GM19025 (cell line): ENCODE measurements around the gene TPPP.

Source experiments
- ATAC-seq: cut with Tn5 transposase; IDR thresholded peaks from one replicate; pipeline ENCODE4 v1.9.1; 2021; ENCODE audit warnings: mild to moderate bottlenecking, low read depth, moderate library complexity; ENCODE audit not compliant: unreplicated experiment

Gene TPPP

DNA sequence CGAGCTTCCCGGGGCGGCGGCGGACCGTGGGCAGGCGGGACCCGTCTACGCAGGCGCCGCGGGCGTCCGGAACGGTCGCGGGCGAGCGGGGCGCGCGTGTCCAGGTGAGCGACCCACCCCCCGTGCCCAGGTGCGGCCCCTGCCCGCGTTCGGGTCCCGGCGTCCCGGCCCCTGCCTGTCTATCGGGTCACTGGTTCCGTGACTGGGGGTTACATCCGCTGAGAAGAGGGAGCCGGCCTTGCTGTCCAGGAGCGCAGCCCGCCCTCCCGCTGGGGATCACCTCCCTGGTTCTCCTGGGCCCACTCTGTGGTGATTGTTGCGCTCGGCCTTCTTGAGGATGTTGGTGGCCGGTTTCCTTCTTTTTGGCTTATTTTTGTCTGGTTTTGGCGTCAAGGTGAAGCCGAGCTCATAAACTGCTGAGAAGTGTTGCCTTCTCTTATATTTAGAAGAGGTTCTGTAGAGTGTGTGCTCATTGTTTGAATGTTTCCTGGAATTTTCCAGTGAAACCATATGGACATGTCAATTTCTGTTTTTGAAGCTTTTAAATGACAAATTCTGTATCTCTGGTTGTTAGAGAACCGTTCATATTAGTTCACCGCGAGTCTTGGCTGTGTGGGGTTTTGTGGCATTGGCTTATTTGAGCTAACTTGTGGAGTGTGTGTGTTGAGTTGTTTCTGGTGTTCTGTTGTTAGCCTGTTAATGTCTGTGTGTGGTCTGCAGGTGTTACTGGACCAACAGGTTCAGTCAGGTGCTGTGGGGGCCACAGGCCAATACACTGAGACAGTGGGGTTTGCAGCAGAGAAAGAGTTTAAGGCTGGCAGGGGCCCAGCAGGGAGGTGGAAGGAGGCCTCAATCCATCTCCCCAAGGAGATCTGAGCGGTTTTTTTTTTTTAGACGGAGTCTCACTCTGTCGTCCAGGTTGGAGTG is 80.4 kb downstream of the TPPP start:
- peak; percentile 34 for ATAC-seq

DNA sequence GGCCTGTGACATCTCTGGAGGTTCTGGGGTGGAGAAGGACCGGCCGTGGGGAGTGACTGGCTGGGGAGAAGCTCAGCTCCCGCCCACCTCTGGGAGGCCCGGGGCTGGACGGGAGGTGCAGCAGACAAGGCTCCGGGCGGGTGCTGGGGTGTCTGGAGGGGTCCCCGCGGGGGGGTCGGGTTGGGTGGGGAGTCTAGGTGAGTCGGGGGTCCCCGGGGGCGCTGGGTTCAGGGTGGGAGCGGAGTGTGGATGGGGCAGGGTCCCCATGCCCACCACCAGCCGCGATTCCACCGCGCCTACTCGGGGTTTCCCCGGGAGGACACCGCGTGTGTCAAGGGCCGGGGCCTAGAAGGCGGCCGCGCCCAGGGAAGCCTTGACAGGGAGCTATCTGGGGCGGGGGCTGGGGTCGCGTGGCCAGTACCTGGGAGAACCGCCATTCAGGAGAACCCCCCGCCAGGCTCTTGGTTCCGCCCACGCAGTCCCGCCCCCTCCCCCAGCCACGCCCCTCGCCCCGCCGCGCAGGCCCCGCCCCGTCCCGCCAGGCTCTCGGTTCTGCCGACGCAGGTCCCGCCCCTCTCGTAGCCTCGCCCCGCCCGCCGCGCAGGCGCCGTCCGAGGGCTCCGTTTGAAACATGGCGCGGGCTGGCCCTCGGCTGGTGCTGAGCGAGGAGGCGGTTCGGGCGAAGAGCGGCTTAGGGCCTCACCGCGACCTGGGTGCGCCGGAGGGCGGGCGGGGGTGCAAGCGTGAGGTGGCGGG is 81.2 kb downstream of the TPPP start, which contains the start of gene CEP72:
Gene CEP72, plus strand, starts transcription at position 610 of the 756 bp plus-strand sequence. Its CDS starts 22 bp downstream, at position 632.
- peak; percentile 85 for ATAC-seq

DNA sequence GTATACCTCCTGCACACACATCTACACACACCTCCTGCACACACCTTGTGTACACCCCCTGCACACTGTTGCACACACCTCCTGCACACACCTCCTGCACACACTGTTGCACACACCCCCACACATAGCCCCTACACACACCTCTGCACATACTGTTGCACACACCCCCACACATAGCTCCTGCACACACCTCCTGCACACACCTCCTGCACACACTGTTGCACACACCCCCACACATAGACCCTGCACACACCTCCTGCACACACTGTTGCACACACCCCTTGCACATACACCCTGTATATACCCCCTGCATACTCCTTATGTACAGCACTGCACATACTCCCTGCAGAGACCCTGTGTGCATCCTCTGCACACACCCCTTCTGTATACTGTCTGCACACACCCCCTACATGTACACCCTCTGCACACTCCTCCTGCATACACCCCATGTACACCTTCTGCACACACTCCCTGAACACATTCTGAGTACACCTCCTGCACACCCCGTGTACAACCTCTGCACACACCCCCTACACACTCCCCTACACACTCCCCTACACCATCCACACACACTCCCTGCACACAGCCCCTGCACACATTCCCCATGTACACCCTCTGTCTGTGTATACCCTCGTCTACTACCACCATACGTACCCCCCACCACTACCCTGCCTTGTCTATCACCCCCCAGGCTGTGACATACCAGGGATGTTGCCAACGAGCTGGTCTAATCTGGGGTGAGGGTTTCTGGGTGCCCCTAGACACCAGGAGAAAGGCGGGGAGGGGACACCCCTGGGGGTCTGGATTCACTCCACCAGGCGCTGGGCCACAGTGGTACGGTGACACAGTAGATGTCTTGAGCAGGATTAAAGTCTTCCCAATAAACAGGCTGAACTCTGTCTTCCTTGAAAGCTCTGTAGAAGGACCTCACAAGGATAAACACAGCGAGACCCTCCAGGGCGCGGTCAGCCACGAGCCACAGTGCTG is 82.1 kb downstream of the TPPP start:
- ATAC-seq = no peak

DNA sequence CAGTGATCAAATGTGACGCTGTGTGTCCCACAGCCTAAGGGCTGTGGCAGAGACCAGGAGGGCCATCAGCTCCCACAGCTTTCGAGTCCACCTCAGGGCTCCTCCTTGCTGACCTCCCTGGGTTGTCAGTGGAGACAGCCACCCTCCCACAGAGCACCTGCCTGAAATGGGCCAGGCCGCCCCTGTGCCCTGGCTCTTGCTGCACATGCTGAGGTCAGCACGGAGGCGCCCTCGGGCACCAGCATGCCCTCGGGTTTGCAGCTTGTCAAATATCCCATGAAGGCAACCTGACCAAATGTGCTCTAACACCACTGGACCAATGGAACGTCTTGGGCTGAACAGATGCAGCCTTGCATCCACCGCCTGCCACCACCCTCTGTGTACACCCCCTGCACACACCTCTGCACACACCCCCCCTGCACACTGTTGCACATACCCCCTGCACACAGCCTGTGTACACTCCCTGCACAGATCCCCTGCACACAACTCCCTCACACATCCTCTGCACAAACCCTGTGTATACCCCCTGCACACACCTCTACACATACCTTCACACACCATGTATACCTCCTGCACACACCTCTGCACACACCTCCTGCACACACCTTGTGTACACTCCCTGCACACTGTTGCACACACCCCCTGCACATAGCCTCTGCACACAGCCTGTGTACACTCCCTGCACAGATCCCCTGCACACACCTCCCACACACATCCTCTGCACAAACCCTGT is 83.0 kb downstream of the TPPP start:
- ATAC-seq = no peak
